ENCODE measurements around the gene TP53I3. TPM values are rescaled to one million over a fixed set of nuclear protein-coding genes. Genes with fewer than 3 reads are reported as not detected.

TP53I3 gene
- total RNA-seq, 2 donors from 2014 or later: 16.2 to 26.2 TPM

GRCh38 chr2:24075915-24076848 lies 8.5 kb downstream of the TP53I3 start, which contains the start of gene SF3B6:
SF3B6 (minus strand) TSS chr2:24076326; CDS start chr2:24076229, 97 bp downstream.
- peak; percentile 75 for TF ChIP-seq POLR2A (IDR thresholded peaks at IDR 0.05)
- TF ChIP-seq POLR2AphosphoS5 (IDR thresholded peaks at IDR 0.05): peak; percentile 99
- TF ChIP-seq CTCF (IDR thresholded peaks at IDR 0.05): peak in 1 of 4 experiments; percentile 26
- DNase-seq (ENCODE audit: low spot score): peak; percentile 100
- no peaks in the 10 kb centered on the region for H3K9me3 ChIP-seq
- peak within 1 kb of the TSS; percentile 98 for H3K27ac ChIP-seq
- intact Hi-C loops (cut with DNase I): loop anchor here (2.0 kb wide), 1 partner anchor 149 kb away; the partner anchor contains the start of gene ATAD2B
- WGBS: 1% methylated on average over 64 of the region's 64 CpGs
- H3K4me3 ChIP-seq: peak within 1 kb of the TSS; percentile 53 to 55
- no peaks in the 10 kb centered on the region for H3K27me3 ChIP-seq (replicated peaks; ENCODE audit: insufficient read depth)
- H3K36me3 ChIP-seq: no peaks in the 10 kb centered on the region
- no peaks in the 10 kb centered on the region for H3K4me1 ChIP-seq (replicated peaks)

DNA sequence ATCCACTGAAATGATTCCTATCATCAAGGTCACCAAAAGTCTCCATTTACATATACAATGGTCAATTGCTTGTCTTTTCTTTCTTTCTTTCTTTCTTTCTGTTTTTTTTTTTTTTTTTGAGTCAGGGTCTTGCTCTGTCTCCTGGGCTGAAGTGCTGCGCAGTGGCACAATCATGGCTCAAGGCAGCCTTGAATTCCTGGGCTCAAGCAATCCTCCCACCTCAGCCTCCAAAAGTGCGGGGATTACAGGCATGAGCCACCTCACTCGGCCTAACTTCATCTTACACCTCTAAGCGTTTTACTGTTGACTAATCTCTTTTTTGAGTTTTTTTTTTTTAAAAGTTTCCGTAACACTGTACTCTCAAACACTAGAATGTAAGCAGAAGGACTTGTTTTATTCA lies 9.4 kb downstream of the TP53I3 start:
- peak overlapping the region; percentile 53 to 55 for H3K4me3 ChIP-seq
- H3K9me3 ChIP-seq: no peaks in the 10 kb centered on the region
- WGBS: 56% methylated on average over 5 of the region's 5 CpGs
- H3K36me3 ChIP-seq: no peaks in the 10 kb centered on the region
- intact Hi-C loops (cut with DNase I): no loop called here
- H3K4me1 ChIP-seq (replicated peaks): no peaks in the 10 kb centered on the region
- TF ChIP-seq POLR2AphosphoS5 (IDR thresholded peaks at IDR 0.05): no peak
- TF ChIP-seq POLR2A (IDR thresholded peaks at IDR 0.05): no peak
- no peak for TF ChIP-seq CTCF (IDR thresholded peaks at IDR 0.05)
- DNase-seq (ENCODE audit: low spot score): no peak
- H3K27ac ChIP-seq: peak overlapping the region; percentile 98
- H3K27me3 ChIP-seq (replicated peaks; ENCODE audit: insufficient read depth): no peaks in the 10 kb centered on the region

DNA sequence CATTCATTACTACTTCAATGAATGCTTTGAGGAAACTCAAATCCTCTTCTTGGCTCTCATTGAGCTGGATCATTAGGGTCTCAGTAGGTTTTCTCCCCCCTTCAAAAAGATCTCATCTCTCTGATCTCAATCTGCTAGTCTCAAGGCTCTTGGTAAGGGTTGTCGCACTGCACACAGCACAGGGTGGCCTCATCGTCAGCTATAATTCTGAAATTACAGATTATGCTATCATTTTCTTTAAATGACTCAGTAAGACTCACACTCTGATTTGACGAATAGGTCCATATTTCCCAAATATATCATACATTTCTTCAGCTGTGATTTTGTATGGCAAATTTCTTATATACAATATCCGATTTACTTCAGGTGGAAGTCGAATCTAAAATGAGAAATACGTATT lies 10.8 kb downstream of the TP53I3 start:
- Histone ChIP-seq H3K9me3 (no peaks in the 10 kb centered on the region), H3K4me1 (replicated peaks) (no peaks in the 10 kb centered on the region), H3K36me3 (no peaks in the 10 kb centered on the region), H3K27ac (no peak overlapping the region), H3K4me3 (no peak overlapping the region), H3K27me3 (replicated peaks; ENCODE audit: insufficient read depth) (no peaks in the 10 kb centered on the region)
- intact Hi-C loops (cut with DNase I): no loop called here
- 94% methylated on average over 6 of the region's 6 CpGs for WGBS
- no peak for TF ChIP-seq POLR2A (IDR thresholded peaks at IDR 0.05)
- TF ChIP-seq POLR2AphosphoS5 (IDR thresholded peaks at IDR 0.05): no peak
- TF ChIP-seq CTCF (IDR thresholded peaks at IDR 0.05): no peak
- DNase-seq (ENCODE audit: low spot score): no peak

DNA sequence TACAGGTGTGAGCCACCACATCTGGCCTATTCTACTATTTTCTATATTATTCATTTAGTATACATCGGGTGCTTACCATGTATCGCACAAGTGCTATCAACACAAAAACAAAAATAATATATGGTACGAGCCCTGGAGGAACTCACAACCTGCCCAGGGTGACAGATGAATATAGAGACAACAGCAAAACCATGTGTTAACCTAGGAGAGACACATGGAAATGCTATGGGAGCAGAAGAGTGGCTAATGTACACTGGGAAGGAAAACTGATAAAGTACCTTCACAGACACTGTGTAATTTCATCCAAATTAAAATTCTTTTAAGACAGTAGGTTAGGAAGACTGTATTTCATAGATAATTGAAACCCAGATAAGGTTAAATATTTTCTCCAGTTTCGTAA lies 12.4 kb downstream of the TP53I3 start:
- Histone ChIP-seq H3K27ac (no peak overlapping the region), H3K27me3 (replicated peaks; ENCODE audit: insufficient read depth) (no peaks in the 10 kb centered on the region), H3K9me3 (no peaks in the 10 kb centered on the region), H3K4me3 (no peak overlapping the region), H3K4me1 (replicated peaks) (no peaks in the 10 kb centered on the region), H3K36me3 (no peaks in the 10 kb centered on the region)
- TF ChIP-seq POLR2AphosphoS5 (IDR thresholded peaks at IDR 0.05): no peak
- no peak for TF ChIP-seq POLR2A (IDR thresholded peaks at IDR 0.05)
- TF ChIP-seq CTCF (IDR thresholded peaks at IDR 0.05): no peak
- intact Hi-C loops (cut with DNase I): no loop called here
- DNase-seq (ENCODE audit: low spot score): no peak
- 97% methylated on average over 4 of the region's 4 CpGs for WGBS

All from prostate gland (tissue), 2 donors.